HepG2 (cell line): Measurements from ENCODE around the gene LRRC45. TPM values are rescaled to one million over a fixed set of nuclear protein-coding genes. Genes with fewer than 3 reads are reported as not detected.

Experiments used
- CBX5 ChIP-seq: sonication (generic); formaldehyde crosslinking; IDR thresholded peaks from 2 replicates; pipeline ENCODE4 v1.4.0; 2020; ENCODE audit warnings: missing genetic modification reagents, borderline replicate concordance
- HCFC1 ChIP-seq: fragments of 150-350 bp; IDR thresholded peaks from 2 replicates; pipeline ENCODE4 v1.6.1; 2014; ENCODE audit warnings: low read depth, low read length
- HDAC2 ChIP-seq: sonication (generic); formaldehyde crosslinking; IDR thresholded peaks from 2 replicates; pipeline ENCODE4 v1.4.0; 2020; ENCODE audit warnings: missing genetic modification reagents
- NFIC ChIP-seq: IDR thresholded peaks from 2 replicates; pipeline ENCODE4 v1.6.1; 2012; ENCODE audit warnings: mild to moderate bottlenecking, low read length, inconsistent platforms
- RAD51 ChIP-seq: fragments of 450-650 bp; IDR thresholded peaks from 2 replicates; pipeline ENCODE4 v1.6.1; 2016; ENCODE audit warnings: borderline replicate concordance
- RFXAP ChIP-seq: sonication (generic); formaldehyde crosslinking; IDR thresholded peaks from 2 replicates; pipeline ENCODE4 v1.4.0; 2020; ENCODE audit warnings: missing genetic modification reagents, borderline replicate concordance
- SP140L ChIP-seq: sonication (generic); formaldehyde crosslinking; IDR thresholded peaks from 2 replicates; pipeline ENCODE4 v1.4.0; 2020; ENCODE audit warnings: missing genetic modification reagents, borderline replicate concordance
- THRA ChIP-seq: sonication (generic); formaldehyde crosslinking; IDR thresholded peaks from 2 replicates; pipeline ENCODE4 v1.4.0; 2020; ENCODE audit warnings: missing genetic modification reagents, borderline replicate concordance
- YEATS4 ChIP-seq: sonication (generic); formaldehyde crosslinking; IDR thresholded peaks from 2 replicates; pipeline ENCODE4 v1.4.0; 2020; ENCODE audit warnings: missing genetic modification reagents, borderline replicate concordance
- ZBTB49 ChIP-seq: sonication (generic); formaldehyde crosslinking; IDR thresholded peaks from 2 replicates; pipeline ENCODE4 v1.4.0; 2020; ENCODE audit warnings: missing genetic modification reagents, borderline replicate concordance
- ZNF280D ChIP-seq: sonication (generic); formaldehyde crosslinking; IDR thresholded peaks from 2 replicates; pipeline ENCODE4 v1.5.1; 2020; ENCODE audit warnings: mild to moderate bottlenecking, missing genetic modification reagents
- ZNF281 ChIP-seq: sonication (generic); formaldehyde crosslinking; IDR thresholded peaks from 2 replicates; pipeline ENCODE4 v1.4.0; 2020; ENCODE audit warnings: missing genetic modification reagents, borderline replicate concordance
- ZNF567 ChIP-seq: sonication (generic); formaldehyde crosslinking; IDR thresholded peaks from 2 replicates; pipeline ENCODE4 v1.8.1; 2023; ENCODE audit warnings: mild to moderate bottlenecking, missing genetic modification reagents, borderline replicate concordance
- polyA plus RNA-seq, 8 experiments: library from polyadenylated mRNA; depleted of rRNA in 3 of 8; stranded (reverse) in 7 of 8; unstranded in 1 of 8; fragments of >200 nt; fragmentation: Illumina TruSeq in 4 of 8; extraction: Trizol in 4 of 8; gene quantifications; 2 replicates each; pipeline versions ENCODE4 v1.2.1 to v1.2.3, GENCODE V29; 2011 to 2016; ENCODE audit warnings: low read depth in 4 of 8, missing spikeins in 1 of 8, mixed read lengths in 1 of 8; ENCODE audit not compliant: insufficient read depth in 1 of 8
- total RNA-seq, 5 experiments: library from RNA; depleted of rRNA; stranded (reverse); fragments of >200 nt; fragmentation: Illumina TruSeq; extraction: Trizol; gene quantifications; 2 replicates each; pipeline ENCODE4 v1.2.3, GENCODE V29; 2016; ENCODE audit warnings: low read depth in 1 of 5
- TF ChIP-seq, protein P1 (sequence below): sonication (generic); formaldehyde crosslinking; IDR thresholded peaks from 2 replicates; pipeline ENCODE4 v1.9.0; 2022; ENCODE audit warnings: low read depth, missing genetic modification reagents
- TF ChIP-seq, protein P2 (sequence below): sonication (generic); formaldehyde crosslinking; IDR thresholded peaks from 2 replicates; pipeline ENCODE4 v1.4.0; 2020; ENCODE audit warnings: low read depth, mild to moderate bottlenecking, missing genetic modification reagents

LRRC45 gene
- total and polyA plus RNA-seq, 2 of the 13 experiments (the other 11 are each of a cell fraction or from before 2014, with no cell fraction given): 11.6 to 48.1 TPM

DNA sequence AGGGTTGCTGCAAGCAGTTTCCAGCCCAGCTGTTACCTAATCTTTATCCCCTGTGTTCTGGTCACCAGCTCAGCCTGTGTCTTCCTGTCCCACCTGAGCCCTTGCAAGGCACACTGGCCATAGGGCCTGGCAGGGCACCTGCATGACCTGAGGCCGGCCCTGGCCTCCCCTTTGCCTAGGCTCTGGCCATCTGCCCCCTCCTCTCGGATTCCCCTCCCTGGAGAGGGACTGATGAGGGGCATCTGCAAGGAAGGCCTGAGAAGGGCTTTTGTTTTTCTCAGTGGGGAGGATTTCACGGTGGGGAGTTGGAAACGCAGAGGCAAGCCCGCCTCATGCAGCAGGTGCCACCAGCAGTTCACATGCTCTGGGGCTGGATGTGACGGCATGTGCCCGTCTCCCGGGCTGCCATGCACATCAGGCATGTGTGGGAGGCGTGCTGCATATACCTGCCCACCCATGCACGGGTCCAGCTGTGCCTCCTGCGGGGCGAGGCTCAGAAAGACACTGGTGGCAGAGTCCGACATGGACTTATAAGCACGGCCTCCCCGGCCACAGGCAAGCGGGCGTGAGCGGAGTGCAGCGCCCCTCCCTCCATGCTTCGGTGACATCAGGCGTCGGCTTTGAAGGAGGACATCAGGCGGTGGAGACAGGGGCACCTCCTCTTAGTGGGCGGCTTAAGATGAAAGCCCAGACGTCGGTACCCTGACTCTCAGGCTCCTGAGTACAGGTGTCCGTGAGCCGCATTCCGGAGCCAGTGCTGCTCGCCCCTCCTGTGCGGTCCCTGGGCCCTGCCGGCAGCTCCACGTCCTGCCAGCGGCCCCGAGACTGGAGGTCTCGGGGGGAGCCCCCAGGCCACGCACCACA is 29.1 kb upstream of the LRRC45 start (continued):
- TF ChIP-seq THRA (CRISPR knock-in tag) (no peak), RAD51 (no peak), YEATS4 (CRISPR knock-in tag) (peak; percentile 8; the same call in 1 of the 2 replicates), ZNF567 (CRISPR knock-in tag) (no peak), CBX5 (CRISPR knock-in tag) (no peak; the same call in 1 of the 2 replicates), ZNF281 (CRISPR knock-in tag) (peak; percentile 12; the same call in 1 of the 2 replicates), HDAC2 (CRISPR knock-in tag) (no peak), NFIC (no peak), RFXAP (no peak; the same call in 1 of the 2 replicates), SP140L (CRISPR knock-in tag) (no peak), ZBTB49 (CRISPR knock-in tag) (no peak), ZNF280D (CRISPR knock-in tag) (peak; percentile 21; the same call in 1 of the 2 replicates), HCFC1 (no peak)
- TF ChIP-seq, protein P1, sequence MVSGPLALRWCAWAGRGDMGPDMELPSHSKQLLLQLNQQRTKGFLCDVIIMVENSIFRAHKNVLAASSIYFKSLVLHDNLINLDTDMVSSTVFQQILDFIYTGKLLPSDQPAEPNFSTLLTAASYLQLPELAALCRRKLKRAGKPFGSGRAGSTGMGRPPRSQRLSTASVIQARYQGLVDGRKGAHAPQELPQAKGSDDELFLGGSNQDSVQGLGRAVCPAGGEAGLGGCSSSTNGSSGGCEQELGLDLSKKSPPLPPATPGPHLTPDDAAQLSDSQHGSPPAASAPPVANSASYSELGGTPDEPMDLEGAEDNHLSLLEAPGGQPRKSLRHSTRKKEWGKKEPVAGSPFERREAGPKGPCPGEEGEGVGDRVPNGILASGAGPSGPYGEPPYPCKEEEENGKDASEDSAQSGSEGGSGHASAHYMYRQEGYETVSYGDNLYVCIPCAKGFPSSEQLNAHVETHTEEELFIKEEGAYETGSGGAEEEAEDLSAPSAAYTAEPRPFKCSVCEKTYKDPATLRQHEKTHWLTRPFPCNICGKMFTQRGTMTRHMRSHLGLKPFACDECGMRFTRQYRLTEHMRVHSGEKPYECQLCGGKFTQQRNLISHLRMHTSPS (CRISPR knock-in tag): peak; percentile 83; the same call in 1 of the 2 replicates
- TF ChIP-seq, protein P2, sequence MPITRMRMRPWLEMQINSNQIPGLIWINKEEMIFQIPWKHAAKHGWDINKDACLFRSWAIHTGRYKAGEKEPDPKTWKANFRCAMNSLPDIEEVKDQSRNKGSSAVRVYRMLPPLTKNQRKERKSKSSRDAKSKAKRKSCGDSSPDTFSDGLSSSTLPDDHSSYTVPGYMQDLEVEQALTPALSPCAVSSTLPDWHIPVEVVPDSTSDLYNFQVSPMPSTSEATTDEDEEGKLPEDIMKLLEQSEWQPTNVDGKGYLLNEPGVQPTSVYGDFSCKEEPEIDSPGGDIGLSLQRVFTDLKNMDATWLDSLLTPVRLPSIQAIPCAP (CRISPR knock-in tag): no peak
